GM18520 (cell line): ENCODE measurements around the gene ZNF280D.

Experiments
- ATAC-seq: cut with Tn5 transposase; IDR thresholded peaks from one replicate; pipeline ENCODE4 v1.9.1; 2021; ENCODE audit not compliant: unreplicated experiment

ZNF280D gene

GRCh38 chr15:56640549-56640948 lies 92.8 kb downstream of the ZNF280D start:
- no peak for ATAC-seq

- ATAC-seq = no peak
Observed at GRCh38 chr15:56640127-56640526, 93.2 kb downstream of the ZNF280D start.

GRCh38 chr15:56639631-56640030 lies 93.7 kb downstream of the ZNF280D start:
- no peak for ATAC-seq

GRCh38 chr15:56631765-56632164 lies 101.5 kb downstream of the ZNF280D start:
- ATAC-seq = no peak

- ATAC-seq = no peak
Observed at GRCh38 chr15:56628893-56629532, 104.3 kb downstream of the ZNF280D start.

- ATAC-seq = no peak
Observed at GRCh38 chr15:56619887-56620286, 113.4 kb downstream of the ZNF280D start.

- no peak for ATAC-seq
Observed at GRCh38 chr15:56617628-56618027, 115.7 kb downstream of the ZNF280D start.

- ATAC-seq = no peak
Observed at GRCh38 chr15:56616551-56616950, 116.8 kb downstream of the ZNF280D start.

- no peak for ATAC-seq
Observed at GRCh38 chr15:56613811-56614210, 119.5 kb downstream of the ZNF280D start.

GRCh38 chr15:56608993-56609392 lies 124.3 kb downstream of the ZNF280D start:
- no peak for ATAC-seq

- peak; percentile 96 for ATAC-seq
Observed at GRCh38 chr15:56608140-56608778, 125.0 kb downstream of the ZNF280D start.

GRCh38 chr15:56602253-56602652 lies 131.1 kb downstream of the ZNF280D start:
- ATAC-seq = no peak

GRCh38 chr15:56600380-56600779 lies 132.9 kb downstream of the ZNF280D start:
- ATAC-seq = no peak

- ATAC-seq = no peak
Observed at GRCh38 chr15:56598991-56599390, 134.3 kb downstream of the ZNF280D start.

GRCh38 chr15:56587686-56588085 lies 145.6 kb downstream of the ZNF280D start:
- ATAC-seq = no peak

GRCh38 chr15:56586206-56586605 lies 147.1 kb downstream of the ZNF280D start:
- no peak for ATAC-seq

- ATAC-seq = no peak
Observed at GRCh38 chr15:56582785-56583184, 150.5 kb downstream of the ZNF280D start.
